IPS-15b (cell line): ENCODE data around the gene TBC1D4.

Experiments
- H3K27me3 ChIP-seq: one replicate; pipeline ENCODE4 v1.6.1; 2013; ENCODE audit warnings: low read length; ENCODE audit not compliant: control insufficient read depth, insufficient read depth
- H3K36me3 ChIP-seq: one replicate; pipeline ENCODE4 v1.6.1; 2013; ENCODE audit warnings: low read length; ENCODE audit not compliant: control insufficient read depth, insufficient read depth
- H3K4me1 ChIP-seq: one replicate; pipeline ENCODE4 v1.6.1; 2013; ENCODE audit warnings: mild to moderate bottlenecking, low read length; ENCODE audit not compliant: control insufficient read depth, insufficient read depth
- H3K4me3 ChIP-seq: one replicate; pipeline ENCODE4 v1.5.1; 2013; ENCODE audit warnings: low read depth, low read length
- H3K9ac ChIP-seq: one replicate; pipeline ENCODE4 v1.6.1; 2013; ENCODE audit warnings: low read depth, mild to moderate bottlenecking, low read length
- H3K9me3 ChIP-seq: one replicate; pipeline ENCODE4 v1.6.1; 2013; ENCODE audit warnings: mild to moderate bottlenecking, low read length; ENCODE audit not compliant: control insufficient read depth, insufficient read depth

Gene TBC1D4

DNA sequence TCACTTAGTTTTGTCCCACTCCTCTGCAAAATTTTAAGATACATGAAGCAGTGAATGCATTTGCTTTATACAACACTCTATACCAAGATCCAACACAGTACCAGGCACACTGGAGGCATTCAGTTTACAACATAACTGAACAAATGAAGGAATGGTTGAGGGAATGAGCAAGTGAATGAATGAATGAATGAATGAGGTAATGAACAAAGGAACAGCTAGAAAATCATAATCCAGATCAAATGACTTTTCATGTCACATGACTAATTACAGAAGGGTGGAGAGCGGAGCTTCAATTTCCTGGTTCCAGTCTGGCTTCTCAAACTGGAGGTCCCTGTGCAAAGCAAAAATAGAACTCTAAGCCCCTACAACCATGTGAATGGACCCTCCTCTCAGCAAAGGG lies 16.7 kb downstream of the TBC1D4 start:
- H3K9ac ChIP-seq, result no peak overlapping the region
- no peak overlapping the region for H3K4me3 ChIP-seq
- H3K9me3 ChIP-seq, result no peaks in the 10 kb centered on the region
- no peaks in the 10 kb centered on the region for H3K27me3 ChIP-seq
- peaks cover 4% of the 10 kb centered on the region for H3K4me1 ChIP-seq
- no peaks in the 10 kb centered on the region for H3K36me3 ChIP-seq

DNA sequence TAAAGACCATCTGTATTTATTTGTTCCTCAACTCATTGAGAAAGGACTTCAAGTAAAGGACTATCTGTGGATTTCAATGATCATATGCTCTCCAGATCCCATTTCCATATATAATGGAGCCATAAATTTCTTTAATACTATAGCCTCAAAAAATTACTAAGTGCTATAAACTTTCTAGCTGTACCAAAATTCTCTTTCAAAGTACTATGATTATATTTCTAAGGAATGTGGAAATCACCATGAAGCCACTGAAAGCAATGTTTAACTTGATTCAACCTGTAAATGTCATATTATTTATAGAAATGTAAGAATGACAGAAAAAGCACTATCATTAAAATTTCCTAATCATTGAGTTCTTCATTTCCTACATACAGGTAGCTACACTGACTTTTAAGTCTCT lies 20.7 kb downstream of the TBC1D4 start:
- Histone ChIP-seq H3K9me3 (no peaks in the 10 kb centered on the region), H3K9ac (no peak overlapping the region), H3K4me3 (no peak overlapping the region), H3K27me3 (no peaks in the 10 kb centered on the region), H3K4me1 (peaks cover 5% of the 10 kb centered on the region), H3K36me3 (no peaks in the 10 kb centered on the region)

DNA sequence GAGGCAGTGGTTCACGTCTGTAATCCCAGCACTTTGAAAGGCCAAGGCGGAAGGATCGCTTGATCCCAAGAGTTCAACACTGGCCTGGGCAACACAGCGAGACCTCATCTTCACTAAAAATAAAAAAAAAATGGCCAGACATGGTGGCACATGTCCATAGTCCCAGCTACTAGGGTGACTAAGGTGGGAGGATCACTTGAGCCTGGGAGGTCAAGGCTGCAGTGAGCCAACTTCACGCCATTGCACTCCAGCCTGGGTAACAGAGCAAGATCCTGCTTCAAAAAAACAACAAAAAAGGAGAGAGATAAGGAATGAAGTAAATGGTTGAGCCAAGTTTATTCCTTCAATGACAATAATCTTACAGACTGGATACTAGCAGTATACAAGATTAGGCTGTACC lies 21.3 kb downstream of the TBC1D4 start:
- H3K9me3 ChIP-seq, result no peaks in the 10 kb centered on the region
- peaks cover 5% of the 10 kb centered on the region for H3K4me1 ChIP-seq
- H3K27me3 ChIP-seq, result no peaks in the 10 kb centered on the region
- no peak overlapping the region for H3K4me3 ChIP-seq
- H3K36me3 ChIP-seq, result no peaks in the 10 kb centered on the region
- H3K9ac ChIP-seq, result no peak overlapping the region

DNA sequence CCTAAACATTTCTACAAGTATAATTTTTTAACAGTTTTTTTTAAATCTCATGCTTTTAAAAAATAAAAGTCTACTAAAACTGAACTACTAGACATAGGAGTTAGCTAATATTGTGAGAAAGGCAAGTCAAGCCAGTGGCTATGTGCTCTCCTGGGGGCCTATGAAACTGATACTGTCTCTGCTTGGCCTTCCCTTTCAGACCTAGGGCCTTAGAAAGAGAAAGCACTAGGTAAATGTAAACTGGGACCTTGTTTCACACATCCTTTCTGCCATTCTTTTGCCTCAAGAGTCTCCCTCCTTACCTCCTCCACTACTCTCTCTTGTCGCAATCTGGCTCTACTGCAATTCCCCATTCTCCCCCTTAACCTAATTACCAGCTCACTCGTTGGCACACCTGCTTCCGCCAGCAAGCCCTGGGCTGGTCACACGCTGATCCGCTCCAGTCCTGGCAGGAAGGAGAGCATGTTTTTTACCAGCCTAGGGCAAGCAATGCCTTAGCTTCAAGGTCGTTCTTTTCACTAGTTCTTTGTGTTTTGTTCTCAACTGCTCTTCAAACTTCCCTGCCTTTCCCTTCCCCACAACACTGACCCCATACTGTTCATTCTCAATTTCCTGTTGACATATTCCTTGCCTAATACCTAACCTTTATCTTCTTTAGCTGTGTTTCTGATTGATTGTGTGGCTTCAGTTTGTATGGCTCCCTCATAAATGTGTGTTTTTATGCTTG lies 23.1 kb downstream of the TBC1D4 start:
- peaks cover 5% of the 10 kb centered on the region for H3K4me1 ChIP-seq
- no peaks in the 10 kb centered on the region for H3K36me3 ChIP-seq
- no peaks in the 10 kb centered on the region for H3K9me3 ChIP-seq
- no peak overlapping the region for H3K9ac ChIP-seq
- no peaks in the 10 kb centered on the region for H3K27me3 ChIP-seq
- H3K4me3 ChIP-seq, result no peak overlapping the region

DNA sequence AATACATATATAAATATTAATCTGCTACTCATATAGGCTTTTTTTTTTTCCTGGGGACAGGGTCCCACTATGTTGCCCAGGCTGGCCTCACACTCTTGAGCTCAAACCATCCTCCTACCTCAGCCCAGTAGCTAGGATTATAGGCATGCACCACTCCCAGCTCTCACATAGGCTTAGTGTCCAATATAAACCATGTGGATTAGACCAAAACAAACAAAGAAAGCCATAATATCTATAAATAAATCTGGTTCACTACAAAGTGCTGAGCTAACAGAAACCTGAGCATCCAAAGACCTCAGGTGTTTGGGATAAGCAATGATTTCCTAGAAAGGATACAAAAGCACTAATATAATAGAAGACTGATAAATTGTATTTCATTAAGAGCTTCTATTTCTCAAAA lies 26.0 kb downstream of the TBC1D4 start:
- no peaks in the 10 kb centered on the region for H3K36me3 ChIP-seq
- H3K9me3 ChIP-seq, result no peaks in the 10 kb centered on the region
- H3K9ac ChIP-seq, result no peak overlapping the region
- H3K27me3 ChIP-seq, result no peaks in the 10 kb centered on the region
- peaks cover 5% of the 10 kb centered on the region for H3K4me1 ChIP-seq
- no peak overlapping the region for H3K4me3 ChIP-seq

DNA sequence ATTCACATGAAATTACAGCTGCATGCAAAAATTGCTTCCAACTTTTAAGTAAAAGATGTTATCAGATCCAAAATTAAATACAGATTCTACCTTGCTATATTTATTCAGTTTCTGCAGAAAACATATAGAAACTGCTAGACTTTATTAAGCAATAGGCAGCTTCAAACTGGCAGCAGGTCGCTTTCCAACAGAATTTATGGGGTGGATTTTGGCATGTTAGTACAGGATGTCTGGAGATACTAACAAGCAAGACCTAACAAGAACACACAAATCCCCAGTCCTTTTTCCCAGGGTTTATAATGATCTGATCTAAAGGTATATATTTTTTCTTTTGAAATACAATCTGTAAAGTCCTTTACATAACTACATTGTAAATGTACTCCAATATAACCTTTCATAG lies 27.5 kb downstream of the TBC1D4 start:
- Histone ChIP-seq H3K4me3 (no peak overlapping the region), H3K36me3 (no peaks in the 10 kb centered on the region), H3K9ac (no peak overlapping the region), H3K27me3 (no peaks in the 10 kb centered on the region), H3K9me3 (no peaks in the 10 kb centered on the region), H3K4me1 (peaks cover 5% of the 10 kb centered on the region)

DNA sequence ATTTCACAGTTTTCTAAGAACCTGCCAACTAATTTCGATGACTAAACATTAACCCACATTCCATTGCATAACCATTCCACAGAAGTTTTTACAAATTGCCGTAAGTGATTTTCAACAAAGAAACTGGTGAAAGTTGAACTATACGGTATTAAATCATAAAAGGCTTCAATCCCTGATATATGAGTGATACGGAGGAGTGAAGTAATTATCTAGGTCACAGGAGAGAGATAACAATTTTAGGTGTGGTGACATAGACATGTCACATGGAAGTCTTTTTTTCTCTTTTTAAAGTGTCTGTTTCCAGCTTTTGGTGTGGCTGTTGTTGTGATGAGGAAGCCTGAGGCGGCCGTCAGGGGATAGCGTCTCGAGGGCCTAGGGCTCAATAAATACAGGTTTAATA lies 29.4 kb downstream of the TBC1D4 start:
- Histone ChIP-seq H3K4me1 (no peaks in the 10 kb centered on the region), H3K9me3 (no peaks in the 10 kb centered on the region), H3K9ac (no peak overlapping the region), H3K36me3 (no peaks in the 10 kb centered on the region), H3K4me3 (no peak overlapping the region), H3K27me3 (no peaks in the 10 kb centered on the region)

DNA sequence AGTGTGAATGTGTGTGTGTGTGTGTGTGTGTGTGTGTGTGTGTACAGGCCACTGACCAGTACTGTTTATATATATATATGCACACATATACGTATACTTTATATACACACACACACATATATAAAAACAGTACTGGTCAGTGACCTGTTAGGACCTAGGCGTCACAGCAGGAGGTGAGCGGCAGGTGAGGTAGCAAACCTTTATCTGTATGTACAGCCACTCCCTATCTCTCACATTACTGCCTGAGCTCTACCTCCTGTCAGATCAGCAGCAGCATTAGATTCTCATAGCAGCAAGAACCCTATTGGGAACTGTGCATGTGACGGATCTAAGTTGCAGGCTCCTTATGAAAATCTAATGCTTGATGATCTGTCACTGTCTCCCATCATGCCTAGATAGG lies 34.5 kb downstream of the TBC1D4 start:
- Histone ChIP-seq H3K27me3 (no peaks in the 10 kb centered on the region), H3K36me3 (no peaks in the 10 kb centered on the region), H3K4me3 (no peak overlapping the region), H3K9ac (no peak overlapping the region), H3K9me3 (no peaks in the 10 kb centered on the region), H3K4me1 (no peaks in the 10 kb centered on the region)

DNA sequence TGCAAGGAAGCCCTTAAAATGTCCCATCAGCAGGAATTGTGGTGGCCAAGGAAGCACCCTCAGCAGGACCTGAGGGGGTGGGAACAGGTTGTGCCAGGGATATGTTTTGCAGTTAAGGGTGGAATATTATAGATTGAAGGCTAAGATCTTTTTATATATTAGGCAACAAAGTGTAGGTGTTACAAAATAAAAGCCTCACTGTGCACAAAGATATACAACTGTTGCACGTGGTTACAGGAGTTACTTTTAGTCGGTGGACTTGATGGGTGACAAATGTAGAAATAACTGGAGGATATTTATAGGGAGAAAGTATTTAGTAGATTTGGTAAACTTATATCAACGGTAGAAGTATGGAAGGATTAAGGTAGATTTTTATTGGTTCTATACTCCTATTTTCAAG lies 35.1 kb downstream of the TBC1D4 start:
- Histone ChIP-seq H3K4me3 (no peak overlapping the region), H3K27me3 (no peaks in the 10 kb centered on the region), H3K36me3 (no peaks in the 10 kb centered on the region), H3K9me3 (no peaks in the 10 kb centered on the region), H3K4me1 (no peaks in the 10 kb centered on the region), H3K9ac (no peak overlapping the region)

DNA sequence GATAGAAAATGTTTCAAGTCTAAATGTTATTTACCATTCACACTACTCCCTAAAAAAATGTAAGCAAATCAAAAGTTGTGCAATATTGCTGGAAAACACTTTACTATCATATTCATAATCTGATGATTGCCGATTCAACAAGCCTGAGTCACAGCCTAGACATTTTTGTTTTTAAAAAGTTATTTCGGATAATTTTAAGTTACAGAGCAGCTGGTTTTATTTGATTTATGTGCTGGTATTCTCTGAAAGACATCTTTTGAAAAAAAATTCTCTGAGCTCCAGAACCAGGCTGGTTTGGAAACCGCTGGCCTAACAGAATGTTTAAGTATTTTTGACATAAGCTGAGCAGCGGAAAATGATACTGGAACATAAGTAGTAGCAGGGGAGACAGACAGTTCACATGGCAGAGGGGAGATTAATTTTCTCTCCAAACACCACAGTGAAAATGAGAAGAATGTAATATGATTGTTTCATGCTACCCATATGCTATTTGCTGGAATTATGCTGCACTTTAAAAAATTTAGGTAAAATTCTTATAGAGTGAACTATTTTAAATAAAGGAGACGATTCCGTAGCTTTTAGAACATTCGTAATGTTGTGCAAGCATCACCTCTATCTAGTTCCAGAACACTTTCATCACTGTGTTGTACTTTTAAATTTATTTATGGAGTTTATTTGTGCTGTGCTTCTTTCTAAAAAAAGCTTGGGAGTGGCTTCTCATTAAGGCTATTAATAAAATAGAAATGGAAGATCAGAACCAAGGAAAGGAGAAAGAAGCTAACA lies 36.1 kb downstream of the TBC1D4 start:
- no peak overlapping the region for H3K4me3 ChIP-seq
- H3K4me1 ChIP-seq, result no peaks in the 10 kb centered on the region
- no peaks in the 10 kb centered on the region for H3K36me3 ChIP-seq
- H3K27me3 ChIP-seq, result no peaks in the 10 kb centered on the region
- H3K9me3 ChIP-seq, result no peaks in the 10 kb centered on the region
- H3K9ac ChIP-seq, result no peak overlapping the region

DNA sequence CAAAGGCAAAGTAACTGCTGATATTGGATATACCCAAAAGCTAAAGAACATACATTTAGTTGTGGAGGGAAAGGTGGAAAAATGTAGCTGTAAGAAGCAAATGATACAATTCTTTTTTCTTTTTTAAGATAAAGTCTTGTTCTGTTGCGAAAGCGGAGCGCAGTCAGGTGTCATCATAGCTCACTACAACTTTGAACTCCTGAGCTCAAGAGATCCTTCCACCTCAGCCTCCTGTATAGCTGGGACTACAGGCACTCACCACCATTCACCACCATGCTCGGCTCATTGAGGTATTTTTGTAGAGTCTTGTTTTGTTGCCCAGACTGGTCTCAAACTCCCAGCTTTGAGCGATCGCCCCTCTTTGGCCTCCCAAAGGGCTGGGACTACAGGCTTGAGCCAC lies 38.0 kb downstream of the TBC1D4 start:
- H3K27me3 ChIP-seq, result no peaks in the 10 kb centered on the region
- H3K9me3 ChIP-seq, result no peaks in the 10 kb centered on the region
- no peak overlapping the region for H3K4me3 ChIP-seq
- no peaks in the 10 kb centered on the region for H3K36me3 ChIP-seq
- H3K9ac ChIP-seq, result no peak overlapping the region
- H3K4me1 ChIP-seq, result no peaks in the 10 kb centered on the region

DNA sequence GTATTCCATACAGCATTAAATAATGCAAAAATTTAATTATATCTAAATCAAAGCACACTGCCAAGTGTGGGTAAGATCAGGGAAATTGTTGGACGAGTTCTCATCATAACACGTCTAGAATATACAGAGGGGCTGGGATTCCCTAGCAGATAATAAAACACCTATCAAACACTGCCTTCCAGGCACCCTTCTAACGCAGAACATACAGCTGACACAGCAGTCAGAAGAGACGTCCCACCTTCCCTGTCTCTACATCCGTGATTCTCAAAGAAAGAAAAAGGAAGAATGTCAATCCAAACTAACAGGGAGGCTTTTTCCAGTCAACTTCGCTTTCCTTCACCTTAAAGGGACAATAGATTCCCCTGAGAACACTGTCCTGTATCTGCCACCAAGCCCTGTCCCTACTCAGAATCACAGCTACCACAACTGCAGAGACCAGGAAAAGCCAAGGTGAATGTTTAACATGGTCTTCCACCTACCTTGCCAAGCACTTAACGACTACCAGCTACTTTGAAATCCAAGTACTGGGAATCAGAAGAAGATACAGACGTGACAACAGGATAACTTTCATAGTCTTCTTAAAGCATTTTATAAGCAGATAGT lies 38.5 kb downstream of the TBC1D4 start:
- H3K9me3 ChIP-seq, result no peaks in the 10 kb centered on the region
- H3K9ac ChIP-seq, result no peak overlapping the region
- no peaks in the 10 kb centered on the region for H3K36me3 ChIP-seq
- H3K4me3 ChIP-seq, result no peak overlapping the region
- H3K4me1 ChIP-seq, result no peaks in the 10 kb centered on the region
- no peaks in the 10 kb centered on the region for H3K27me3 ChIP-seq
